NK-92 (cell line): ENCODE measurements around the gene C8G.
A peak's percentile ranks its signal among the peaks of the same experiment; 100 is the strongest.

ENCODE experiments used
- DNase-seq: peaks from one replicate; lab custom pipeline; 2025; ENCODE audit not compliant: unreplicated experiment; lab: John Stamatoyannopoulos, UW

The C8G gene

GRCh38 chr9:136944519-136945332 lies at the start of gene C8G, which contains the start of gene FBXW5:
Gene C8G (plus strand): TSS chr9:136945243. CDS start chr9:136945321, 78 bp downstream.
Gene FBXW5 (minus strand): TSS chr9:136944738. CDS start chr9:136944083, 655 bp downstream.
- DNase-seq: peak; percentile 62

GRCh38 chr9:136896027-136896426 lies 49.0 kb upstream of the C8G start:
- no peak for DNase-seq

GRCh38 chr9:136898483-136899100 lies 46.5 kb upstream of the C8G start:
- DNase-seq: no peak

DNA sequence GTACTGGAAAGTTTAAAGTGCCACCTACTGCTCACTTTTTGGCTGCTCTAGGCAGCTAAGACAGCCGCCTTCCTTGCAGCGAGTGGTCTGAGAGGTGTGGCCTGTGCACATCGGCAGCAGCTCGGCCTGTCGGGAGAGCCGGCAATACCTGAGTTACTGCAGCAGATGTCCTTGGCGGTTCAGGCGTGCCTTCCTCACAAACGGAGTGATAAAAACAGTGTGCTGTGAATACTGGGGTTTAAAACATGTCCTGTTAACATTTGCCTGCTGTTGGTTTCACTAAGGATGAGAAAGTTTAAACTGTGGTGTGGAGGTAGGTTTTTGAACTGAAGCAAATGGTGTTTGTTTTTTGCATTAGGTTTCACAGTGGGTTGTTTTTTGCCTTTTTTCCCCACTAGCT lies 45.8 kb upstream of the C8G start:
- DNase-seq: no peak

- DNase-seq: no peak
These were observed 44.5 kb upstream of the C8G start for GRCh38 chr9:136900556-136900955.

- no peak for DNase-seq
These were observed 44.0 kb upstream of the C8G start for GRCh38 chr9:136900988-136901515.

DNA sequence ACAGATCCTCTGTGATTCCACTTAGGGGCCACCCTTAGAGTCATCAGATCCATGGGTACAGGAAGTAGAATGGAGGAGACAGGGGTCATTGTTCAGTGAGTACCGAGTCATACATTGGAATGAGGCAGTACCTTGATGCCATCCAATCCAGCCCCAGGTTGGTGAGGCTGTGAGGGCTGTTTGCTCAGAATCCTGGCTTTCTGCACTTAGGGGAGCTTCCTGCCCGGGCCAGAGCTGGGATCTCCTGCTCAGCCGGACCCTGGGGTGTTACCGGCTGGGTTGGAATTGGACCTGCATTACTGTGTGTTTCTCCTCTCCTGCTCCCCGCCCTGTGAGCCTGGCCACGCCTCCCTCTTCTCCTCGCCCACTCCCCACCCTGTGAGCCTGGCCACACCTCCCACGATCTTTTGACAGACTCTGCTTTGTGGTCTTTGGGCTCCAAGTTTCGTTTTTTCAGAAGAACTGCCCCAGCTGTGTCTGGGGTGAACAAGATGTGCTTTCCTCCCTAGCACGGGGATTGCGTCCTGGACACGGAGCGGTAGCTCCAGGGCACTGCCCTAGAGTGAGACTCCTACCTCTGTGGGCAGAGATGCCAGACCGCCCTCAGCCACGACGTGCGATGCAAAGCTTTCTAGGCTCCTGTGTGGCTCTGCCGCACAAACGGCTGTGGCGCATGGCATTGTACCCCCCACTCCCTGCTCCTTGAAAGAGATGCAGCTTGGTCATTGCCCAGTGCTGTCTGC lies 43.4 kb upstream of the C8G start:
- no peak for DNase-seq

DNA sequence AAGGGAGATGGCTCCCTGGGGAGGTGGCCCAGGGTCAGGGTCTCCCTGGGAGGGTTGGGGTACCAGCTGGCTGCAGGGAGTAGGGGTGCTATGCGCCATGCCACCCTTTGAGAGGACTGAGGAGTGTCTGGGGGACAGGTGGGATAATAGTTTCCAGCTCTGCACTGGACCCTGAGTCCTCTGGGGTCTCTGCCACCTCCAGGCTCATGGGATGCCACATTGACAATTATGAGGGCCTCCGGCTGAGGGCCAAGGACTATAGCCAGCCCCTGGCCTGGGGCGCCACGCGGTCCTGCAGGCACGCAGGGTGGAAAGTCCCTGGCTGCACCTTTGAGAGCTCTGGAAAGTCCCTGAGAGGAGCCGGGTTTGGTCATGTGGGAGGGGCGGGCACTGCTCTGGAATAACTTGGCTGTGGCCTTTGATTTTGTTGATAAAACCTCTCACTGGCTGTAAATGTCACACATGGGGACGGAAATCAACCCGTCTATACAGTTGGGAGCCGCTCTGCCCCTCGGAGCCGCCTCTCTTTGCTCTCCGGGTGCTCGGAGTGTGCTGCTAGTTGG lies 42.7 kb upstream of the C8G start:
- no peak for DNase-seq

DNA sequence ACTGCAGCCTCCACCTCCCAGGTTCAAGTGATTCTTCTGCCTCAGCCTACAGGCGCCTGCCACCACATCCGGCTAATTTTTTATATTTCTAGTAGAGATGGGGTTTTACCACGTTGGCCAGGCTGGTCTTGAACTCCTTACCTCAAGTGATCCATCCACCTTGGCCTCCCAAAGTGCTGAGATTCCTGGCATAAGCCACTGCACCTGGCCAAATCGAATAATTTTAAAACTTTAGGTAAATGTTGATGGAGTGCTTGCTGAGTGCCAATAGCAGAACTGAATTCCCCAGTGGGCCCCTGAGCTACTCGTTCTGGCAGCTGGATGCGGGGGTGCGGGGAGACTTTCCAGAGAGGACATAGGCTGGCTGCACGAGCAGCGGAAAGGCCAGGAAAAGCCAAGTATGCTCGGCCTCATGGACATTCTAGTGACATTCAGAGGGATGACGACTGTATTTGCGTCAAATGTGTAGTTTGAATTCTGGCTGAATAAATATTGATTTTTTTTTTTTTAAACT lies 41.9 kb upstream of the C8G start:
- DNase-seq: no peak

DNA sequence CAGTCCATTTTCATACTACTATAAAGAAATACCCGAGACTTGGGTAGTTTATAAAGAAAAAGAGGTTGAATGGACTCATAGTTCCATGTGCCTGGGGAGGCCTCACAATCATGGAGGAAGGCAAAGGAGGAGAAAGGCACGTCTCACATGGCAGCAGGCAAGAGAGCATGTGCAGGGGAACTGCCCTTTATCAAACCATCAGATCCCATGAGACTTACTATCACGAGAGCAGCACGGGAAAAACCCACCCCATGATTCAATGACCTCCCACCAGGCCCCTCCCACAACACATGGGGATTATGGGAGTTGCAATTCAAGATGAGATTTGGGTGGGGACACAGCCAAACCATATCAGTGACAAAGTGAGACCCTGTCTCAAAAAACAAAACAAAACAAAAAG lies 38.8 kb upstream of the C8G start:
- no peak for DNase-seq

GRCh38 chr9:136907011-136907914 lies 37.8 kb upstream of the C8G start:
- DNase-seq: no peak

GRCh38 chr9:136910197-136910900 lies 34.7 kb upstream of the C8G start:
- DNase-seq: no peak

- no peak for DNase-seq
These were observed 34.2 kb upstream of the C8G start for GRCh38 chr9:136910901-136911245.

- DNase-seq: no peak
These were observed 31.2 kb upstream of the C8G start for GRCh38 chr9:136913701-136914438.

DNA sequence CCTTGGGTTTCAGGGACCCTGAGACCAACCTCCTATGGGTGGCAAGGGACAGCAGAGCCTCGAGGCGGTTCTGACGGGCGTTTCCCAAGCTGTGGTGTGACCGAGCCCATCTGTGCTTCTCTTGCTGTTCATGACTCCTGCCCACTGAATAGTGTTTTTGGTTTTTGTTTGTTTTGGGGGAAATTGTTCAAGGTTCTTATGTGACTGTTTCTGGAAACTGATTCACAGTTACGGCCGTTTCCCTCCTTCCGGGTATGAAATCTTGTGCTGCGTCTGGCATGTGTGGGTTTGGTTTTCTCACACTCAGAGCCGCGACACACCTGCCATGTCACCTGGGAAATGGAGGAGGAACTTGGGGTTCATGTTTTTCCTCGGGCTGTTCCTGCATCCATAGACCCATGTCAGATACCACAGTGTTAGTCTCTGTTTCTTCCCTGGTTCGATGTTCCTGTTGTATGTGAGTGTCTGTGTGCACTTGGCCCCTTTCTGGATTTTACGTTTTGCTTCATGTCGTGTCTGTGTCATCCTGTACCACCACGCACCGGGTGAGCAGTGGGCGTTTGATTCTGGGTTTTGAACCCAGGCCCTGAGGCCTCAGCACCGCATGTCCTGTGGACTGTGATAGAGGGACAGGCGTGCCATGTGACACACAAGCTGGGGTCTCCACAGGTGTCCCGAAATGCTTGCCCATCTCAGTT lies 29.3 kb upstream of the C8G start:
- no peak for DNase-seq

GRCh38 chr9:136916330-136917184 lies 28.5 kb upstream of the C8G start:
- DNase-seq: no peak

DNA sequence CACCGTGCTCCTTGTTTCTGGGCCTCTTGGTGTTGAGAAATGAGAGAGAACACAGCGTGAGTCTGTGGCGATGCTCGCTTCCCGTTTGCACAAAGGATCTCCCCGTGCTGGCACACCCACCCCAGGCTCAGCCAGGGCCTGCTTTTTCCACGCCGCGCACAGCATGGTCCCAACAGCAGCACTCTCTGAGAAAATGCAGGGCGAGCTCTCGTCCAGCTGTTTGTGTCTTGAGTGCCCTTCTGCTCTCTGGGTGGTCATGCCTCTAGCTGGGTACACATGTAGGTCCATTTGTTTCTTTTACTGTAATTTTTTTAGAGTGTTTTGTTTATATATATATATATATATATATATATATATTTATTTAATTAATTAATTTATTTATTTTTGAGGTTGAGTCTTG lies 27.1 kb upstream of the C8G start:
- no peak for DNase-seq
